Keratinocyte (primary cell): Measurements from ENCODE around the gene ABCD1.

Source experiments
- CTCF ChIP-seq, 3 experiments: IDR thresholded peaks in 1 of 3; conservative IDR thresholded peaks in 1 of 3; optimal IDR thresholded peaks in 1 of 3; 2 replicates in 2 of 3; 3 replicates in 1 of 3; pipeline versions ENCODE3 to v1.5.1; 2011; ENCODE audit warnings: low read length in 3 of 3, mild to moderate bottlenecking in 3 of 3, moderate library complexity in 2 of 3, control low read depth in 1 of 3, inconsistent platforms in 1 of 3; ENCODE audit not compliant: insufficient read depth in 2 of 3; ENCODE audit errors: extremely low read depth in 1 of 3
- EZH2 ChIP-seq: IDR thresholded peaks from one replicate; pipeline ENCODE4 v1.6.1; 2012; ENCODE audit warnings: inconsistent platforms, mild to moderate bottlenecking, low read length, moderate library complexity

- TF ChIP-seq CTCF (optimal IDR thresholded peaks at IDR 0.05 in 1 of 3, IDR thresholded peaks at IDR 0.05 in 1 of 3, conservative IDR thresholded peaks at IDR 0.05 in 1 of 3; ENCODE audit: extremely low read depth in 1 of 3, insufficient read depth in 2 of 3, low read length in 3 of 3) (no peak), EZH2 (no peak)
Observed at GRCh38 chrX:153780678-153781427, 56.2 kb downstream of the ABCD1 start, which contains the start of gene SRPK3.
